ENCODE measurements around the gene OR4S1.

OR4S1 gene

DNA sequence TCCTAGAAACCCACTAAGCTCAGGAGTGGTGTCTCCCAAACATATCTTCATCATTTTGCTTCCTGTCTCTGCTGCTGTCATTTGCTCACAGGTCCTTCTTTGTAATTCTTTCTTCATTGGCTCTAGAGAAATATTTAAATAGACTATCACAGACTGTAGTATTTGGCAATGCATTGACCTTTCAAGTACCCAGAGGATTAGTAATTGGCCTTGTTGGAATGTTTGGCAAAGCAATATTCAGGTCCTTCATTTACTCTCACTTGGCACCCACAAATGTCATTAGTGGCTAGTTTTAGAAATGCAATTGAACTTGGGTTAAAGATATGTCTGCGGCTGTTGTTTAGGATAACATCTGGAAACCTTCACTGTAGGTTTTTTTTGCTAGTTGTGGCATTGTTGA, 48.7 kb downstream of the OR4S1 start:
- no peak for DNase-seq
- H3K27ac ChIP-seq, result no peak overlapping the region
- no peak overlapping the region for H3K4me3 ChIP-seq (ENCODE audit: low read depth, low read length)
- H3K36me3 ChIP-seq, result no peaks in the 10 kb centered on the region
- TF ChIP-seq CTCF (IDR thresholded peaks at IDR 0.05; ENCODE audit: low read depth, low read length), result no peak
- H3K9me3 ChIP-seq (ENCODE audit: severe bottlenecking), result no peaks in the 10 kb centered on the region
- H3K27me3 ChIP-seq (ENCODE audit: insufficient read depth, low read depth, severe bottlenecking), result no peaks in the 10 kb centered on the region

All from WERI-Rb-1 (cell line).